Measurements from ENCODE around the gene PRKACA.
"Not testable (repeated sequence)": the region's sequence is repeated elsewhere in the genome, so short reads cannot be mapped to it uniquely, and the experiment has no call there.

PRKACA gene

GRCh38 chr19:14048443-14049153 is 69.0 kb downstream of the PRKACA start:
- peak; percentile 61 to 76 for DNase-seq (ENCODE audit: low read depth in 2 of 2)

GRCh38 chr19:14047866-14048265 is 69.7 kb downstream of the PRKACA start:
- not testable (repeated sequence) for DNase-seq (ENCODE audit: low read depth in 2 of 2)

- DNase-seq (ENCODE audit: low read depth in 2 of 2) = not testable (repeated sequence)
Measured at GRCh38 chr19:14042659-14043608, 74.6 kb downstream of the PRKACA start.
